Measurements from ENCODE around the gene PRR20G.
"Not testable (repeated sequence)": the region's sequence is repeated elsewhere in the genome, so short reads cannot be mapped to it uniquely, and the experiment has no call there.

PRR20G gene

GRCh38 chr3:127299276-127299675 is 11.4 kb upstream of the PRR20G start:
- no peak for DNase-seq (ENCODE audit: extremely low read depth, low read depth)

DNA sequence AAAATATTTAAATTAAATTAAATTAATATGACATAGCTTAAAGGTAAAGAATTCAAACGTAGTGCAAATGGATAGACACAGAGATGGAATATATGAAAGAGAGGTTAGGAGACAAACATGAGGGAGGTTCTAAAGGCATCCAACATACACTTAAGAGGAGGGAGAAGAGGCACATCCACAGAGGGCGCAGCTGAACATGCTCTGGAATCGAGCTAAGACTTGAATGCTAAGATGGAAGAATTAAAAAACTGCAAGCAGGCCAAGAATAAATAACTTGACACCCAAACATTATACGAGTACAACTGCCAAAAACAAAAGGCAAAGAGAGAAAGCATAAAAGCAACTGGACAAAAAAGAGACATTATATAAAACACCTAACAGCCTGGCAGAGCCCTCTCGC is 9.1 kb upstream of the PRR20G start:
- DNase-seq (ENCODE audit: extremely low read depth, low read depth) = no peak
- no peak for TF ChIP-seq CTCF (IDR thresholded peaks at IDR 0.05; ENCODE audit: low read depth, low read length)

More at GRCh38 chr3:127299276-127299675, 11.4 kb upstream of the PRR20G start:
- no peak for TF ChIP-seq CTCF (IDR thresholded peaks at IDR 0.05; ENCODE audit: low read depth, low read length)

GRCh38 chr3:127296166-127296565 is 8.3 kb upstream of the PRR20G start:
- DNase-seq (ENCODE audit: extremely low read depth, low read depth) = no peak
- no peak for TF ChIP-seq CTCF (IDR thresholded peaks at IDR 0.05; ENCODE audit: low read depth, low read length)

DNA sequence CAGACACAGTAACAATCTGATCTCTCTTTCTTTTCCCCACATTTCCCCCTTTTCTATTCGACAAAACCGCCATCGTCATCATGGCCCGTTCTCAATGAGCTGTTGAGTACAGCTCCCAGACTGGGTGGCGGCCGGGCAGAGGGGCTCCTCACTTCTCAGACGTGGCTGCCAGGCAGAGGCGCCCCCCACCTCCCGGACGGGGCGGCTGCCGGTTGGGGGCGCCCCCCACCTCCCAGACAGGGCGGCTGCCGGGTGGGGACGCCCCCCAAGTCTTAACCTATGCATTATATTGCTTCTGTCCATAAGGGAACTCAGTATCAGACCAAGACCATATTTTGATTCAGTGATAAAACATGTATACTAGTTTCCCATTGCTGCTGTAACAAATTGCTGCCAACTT is 5.8 kb upstream of the PRR20G start:
- not testable (repeated sequence) for DNase-seq (ENCODE audit: extremely low read depth, low read depth)

DNA sequence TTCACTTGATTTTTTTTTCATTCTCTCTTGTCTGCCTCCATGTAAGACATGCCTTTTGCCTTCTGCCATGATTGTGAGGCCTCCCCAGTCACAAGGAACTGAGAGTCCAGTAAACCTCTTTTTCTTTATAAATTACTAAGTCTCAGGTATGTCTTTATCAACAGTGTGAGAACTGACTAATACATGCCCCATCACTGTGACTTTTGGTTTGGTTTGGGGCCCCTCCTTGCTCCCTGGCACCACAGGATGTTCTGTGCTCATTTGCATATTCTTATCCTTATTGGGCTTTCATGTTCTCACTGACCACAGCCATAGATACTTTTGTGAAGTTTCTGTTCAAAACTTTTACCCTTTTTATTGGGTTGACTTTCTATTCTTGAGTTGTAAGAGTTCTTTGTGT is 3.8 kb upstream of the PRR20G start:
- TF ChIP-seq CTCF (IDR thresholded peaks at IDR 0.05; ENCODE audit: low read depth, low read length) = no peak
- DNase-seq (ENCODE audit: extremely low read depth, low read depth) = no peak

DNA sequence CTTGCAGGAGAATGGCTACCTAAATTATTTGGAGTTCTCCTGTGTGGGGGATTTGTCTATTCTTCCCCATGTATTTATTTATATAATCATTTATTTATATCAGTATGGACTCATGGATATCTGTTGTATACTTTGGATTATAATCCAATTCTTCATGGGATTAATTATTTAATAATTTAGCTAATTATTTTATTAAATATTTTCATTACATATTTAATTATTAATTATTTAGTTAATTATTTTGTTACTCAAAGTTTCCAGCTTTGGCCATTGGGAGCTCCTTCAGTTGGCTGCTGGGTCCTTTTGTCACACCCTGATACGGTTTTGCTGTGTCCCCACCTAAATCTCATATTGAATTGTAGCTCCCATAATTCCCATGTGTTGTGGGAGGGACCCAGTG is 3.3 kb upstream of the PRR20G start:
- no peak for TF ChIP-seq CTCF (IDR thresholded peaks at IDR 0.05; ENCODE audit: low read depth, low read length)
- no peak for DNase-seq (ENCODE audit: extremely low read depth, low read depth)

DNA sequence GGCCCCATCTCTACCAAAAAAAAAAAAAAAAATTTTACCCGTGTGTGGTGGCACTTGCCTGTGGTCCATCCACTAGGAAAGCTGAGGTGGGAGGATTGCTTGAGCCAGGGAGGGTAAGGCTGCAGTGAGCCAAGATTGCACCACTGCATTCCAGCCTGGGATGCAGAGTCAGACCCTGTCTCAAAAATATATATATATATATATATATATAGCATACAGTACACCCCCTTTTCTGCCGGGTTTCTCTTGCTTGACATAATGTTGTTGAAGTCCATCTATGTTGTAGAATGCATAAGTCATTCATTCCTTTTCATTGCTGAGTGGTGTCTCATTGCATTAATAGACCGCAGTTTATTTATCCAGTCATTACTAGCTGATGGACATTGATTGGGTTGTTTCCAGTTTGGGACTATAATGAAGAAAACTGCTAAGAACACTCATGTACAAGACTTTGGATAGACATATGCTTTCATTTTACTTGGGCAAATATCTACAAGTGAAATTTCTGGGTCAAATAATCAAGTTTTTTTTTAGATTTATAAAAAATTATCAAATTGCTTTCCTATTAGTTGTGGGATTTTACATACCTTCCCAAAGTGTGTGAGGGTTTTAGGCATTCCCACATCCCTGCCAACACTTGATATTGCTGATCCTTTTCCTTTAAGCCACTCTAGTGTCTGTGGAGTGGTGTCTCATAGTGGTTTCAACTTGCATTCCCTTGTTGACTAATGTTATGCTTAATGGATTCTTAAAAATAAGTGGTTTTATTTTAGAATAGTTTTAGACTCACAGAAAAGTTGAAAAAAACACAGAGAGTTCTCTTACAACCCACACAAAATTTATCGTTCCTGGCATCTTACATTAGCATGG is 2.1 kb upstream of the PRR20G start:
- DNase-seq (ENCODE audit: extremely low read depth, low read depth) = no peak
- no peak for TF ChIP-seq CTCF (IDR thresholded peaks at IDR 0.05; ENCODE audit: low read depth, low read length)
